OCI-LY3 (cell line): ENCODE data around the gene HNRNPD.

Experiments
- CTCF ChIP-seq: fragments of 200-600, 300-600 bp; sonication (generic); IDR thresholded peaks from 2 replicates; pipeline ENCODE4 v1.5.1; 2014; ENCODE audit warnings: antibody characterized with exemption, low read length, low read depth
- EZH2phosphoT487 ChIP-seq: fragments of 200-600 bp; shearing (Covaris generic); IDR thresholded peaks from 2 replicates; pipeline ENCODE4 v1.6.1; 2018; ENCODE audit warnings: antibody characterized with exemption, mixed run types, low read depth

- TF ChIP-seq CTCF (no peak), EZH2phosphoT487 (no peak)
Observed at GRCh38 chr4:82376109-82376508, 2.3 kb upstream of the HNRNPD start.
